GM23248 (cell line): ENCODE data around the gene GALK2. TPM values are rescaled to one million over a fixed set of nuclear protein-coding genes. Genes with fewer than 3 reads are reported as not detected.
"Not testable (repeated sequence)": the region's sequence is repeated elsewhere in the genome, so short reads cannot be mapped to it uniquely, and the experiment has no call there.

Experiments
- DNase-seq: peaks from one replicate; pipeline ENCODE4 v3.0.0-alpha.2; 2015
- H2AFZ ChIP-seq: fragments of 200-600 bp; sonication (generic); 2 replicates; pipeline ENCODE4 v1.6.1; 2016; ENCODE audit warnings: antibody characterized with exemption
- H3F3A ChIP-seq: fragments of 200-600 bp; sonication (generic); 2 replicates; pipeline ENCODE4 v1.6.1; 2016; ENCODE audit warnings: mild to moderate bottlenecking, antibody characterized with exemption, mixed run types; ENCODE audit not compliant: insufficient read depth
- H3K27ac ChIP-seq: fragments of 200-600 bp; sonication (generic); 2 replicates; pipeline ENCODE4 v1.5.1; 2016; ENCODE audit warnings: mild to moderate bottlenecking
- H3K27me3 ChIP-seq: fragments of 200-600 bp; sonication (generic); replicated peaks from 2 replicates; pipeline ENCODE4 v1.6.1; 2016; ENCODE audit warnings: mild to moderate bottlenecking; ENCODE audit not compliant: insufficient read depth
- H3K36me3 ChIP-seq: fragments of 200-600 bp; sonication (generic); 2 replicates; pipeline ENCODE4 v1.6.1; 2016; ENCODE audit warnings: low read depth, mild to moderate bottlenecking
- H3K4me1 ChIP-seq: fragments of 200-600 bp; sonication (generic); 2 replicates; pipeline ENCODE4 v1.6.1; 2016; ENCODE audit warnings: mild to moderate bottlenecking; ENCODE audit not compliant: insufficient read depth
- H3K4me2 ChIP-seq: fragments of 200-600 bp; sonication (generic); one replicate; pipeline ENCODE4 v1.6.1; 2016; ENCODE audit warnings: mild to moderate bottlenecking; ENCODE audit not compliant: unreplicated experiment
- H3K4me3 ChIP-seq: fragments of 200-600 bp; sonication (generic); 2 replicates; pipeline ENCODE4 v1.5.1; 2016; ENCODE audit warnings: mild to moderate bottlenecking
- H3K79me2 ChIP-seq: fragments of 200-600 bp; sonication (generic); 2 replicates; pipeline ENCODE4 v1.6.1; 2016; ENCODE audit warnings: mild to moderate bottlenecking; ENCODE audit not compliant: insufficient read depth
- H3K9ac ChIP-seq: fragments of 200-600 bp; sonication (generic); 2 replicates; pipeline ENCODE4 v1.6.1; 2016; ENCODE audit warnings: mild to moderate bottlenecking
- H3K9me2 ChIP-seq: fragments of 200-600 bp; sonication (generic); 2 replicates; pipeline ENCODE4 v1.6.1; 2016; ENCODE audit warnings: mixed run types, mild to moderate bottlenecking, moderate library complexity; ENCODE audit not compliant: insufficient read depth
- H3K9me3 ChIP-seq: fragments of 200-600 bp; sonication (generic); one replicate; pipeline ENCODE4 v1.6.1; 2017; ENCODE audit warnings: low read depth
- H4K20me1 ChIP-seq: fragments of 200-600 bp; sonication (generic); 2 replicates; pipeline ENCODE4 v1.6.0; 2016; ENCODE audit not compliant: insufficient read depth
- EZH2 ChIP-seq: fragments of 200-600 bp; sonication (generic); IDR thresholded peaks from 2 replicates; pipeline ENCODE4 v1.6.1; 2018; ENCODE audit warnings: antibody characterized with exemption, mild to moderate bottlenecking; ENCODE audit not compliant: insufficient read depth, poor library complexity, severe bottlenecking
- EZH2phosphoT487 ChIP-seq: fragments of 200-600 bp; sonication (generic); IDR thresholded peaks from 2 replicates; pipeline ENCODE4 v1.6.1; 2018; ENCODE audit warnings: antibody characterized with exemption, moderate library complexity, mild to moderate bottlenecking, low read depth; ENCODE audit not compliant: insufficient read depth
- WGBS, 2 experiments: methylation state at CpG; one replicate each; pipeline ENCODE4 v1.1.6; 2015 to 2017; ENCODE audit warnings: low lambda C conversion rate in 2 of 2, low coverage in 1 of 2; ENCODE audit errors: missing lambda C conversion rate in 2 of 2; 5-methylcytosine and 5-hydroxymethylcytosine counted together
- in situ Hi-C: fragments of 300-500 bp; cut with MboI; formaldehyde crosslinking; loops from 2 replicates; pipeline ENCODE4 v1.15.0; 2020
- polyA plus RNA-seq: library from polyadenylated mRNA; unstranded; fragments of >200 nt; fragmentation: Nextera tagmentation; extraction: Ambion mirVana; gene quantifications from 2 replicates; pipeline ENCODE4 v1.2.1, GENCODE V29; 2016
- total RNA-seq: library from RNA; depleted of rRNA; stranded (reverse); fragments of >200 nt; shearing (Covaris generic); gene quantifications from 2 replicates; pipeline ENCODE4 v1.2.3, GENCODE V29; 2014

GALK2 gene
- total and polyA plus RNA-seq, 2 experiments from 2014 or later = 19.7 to 31.8 TPM

DNA sequence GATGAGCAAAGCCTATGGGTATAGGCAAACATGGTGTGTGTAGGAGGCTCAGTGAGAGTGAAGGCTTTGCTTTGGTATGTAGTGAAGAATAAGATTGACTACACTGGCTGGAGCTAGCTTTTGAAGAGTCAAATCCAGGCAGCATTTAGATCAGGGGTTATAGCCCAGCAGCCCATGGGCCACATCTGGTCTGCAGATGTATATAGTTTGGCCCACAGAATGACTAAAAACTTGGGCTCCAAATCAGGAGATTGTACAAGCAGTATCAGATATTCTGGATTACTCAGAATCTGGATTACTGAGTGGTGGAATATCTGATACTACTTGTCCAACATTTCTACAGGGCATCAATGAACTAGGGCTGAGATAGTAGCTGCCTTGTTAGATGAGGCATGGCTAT lies 160.1 kb downstream of the GALK2 start:
- in situ Hi-C loops = no loop called here
- no peak for TF ChIP-seq EZH2phosphoT487
- TF ChIP-seq EZH2 = no peak
- Histone ChIP-seq H3K36me3 (peaks cover 13% of the 10 kb centered on the region; the same call in 1 of the 2 replicates), H3F3A (peaks cover 4% of the 10 kb centered on the region; the same call in 1 of the 2 replicates), H3K4me3 (no peak overlapping the region), H2AFZ (no peak overlapping the region), H3K9me2 (no peaks in the 10 kb centered on the region), H3K27ac (no peak overlapping the region), H3K9ac (no peak overlapping the region), H3K79me2 (no peaks in the 10 kb centered on the region), H3K4me1 (peaks cover 12% of the 10 kb centered on the region; the same call in 1 of the 2 replicates), H3K27me3 (no peaks in the 10 kb centered on the region), H3K4me2 (no peak overlapping the region), H4K20me1 (no peaks in the 10 kb centered on the region), H3K9me3 (no peaks in the 10 kb centered on the region)
- peak; percentile 6 for DNase-seq

DNA sequence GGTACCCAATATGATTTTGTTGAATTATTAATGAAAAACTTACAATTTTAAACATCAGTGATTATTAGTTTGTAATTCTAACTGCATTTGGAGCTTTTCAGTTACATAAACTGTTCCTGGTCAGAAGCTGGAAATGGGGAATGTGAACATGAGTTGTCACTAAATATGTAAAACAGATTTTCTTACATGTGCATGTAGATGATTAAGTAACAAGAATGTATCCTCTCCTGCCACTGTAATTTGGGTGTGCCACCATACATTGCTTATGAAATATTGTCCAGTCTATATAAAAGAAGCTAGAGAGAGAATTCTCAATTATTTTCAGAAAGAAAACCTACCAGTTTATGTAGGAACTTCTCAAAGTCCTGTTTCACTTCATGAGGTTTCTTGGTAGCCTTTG lies 161.4 kb downstream of the GALK2 start:
- Histone ChIP-seq H3K36me3 (peaks cover 13% of the 10 kb centered on the region; the same call in 1 of the 2 replicates), H3K27me3 (no peaks in the 10 kb centered on the region), H3K9ac (no peak overlapping the region), H3K27ac (no peak overlapping the region), H3F3A (peaks cover 4% of the 10 kb centered on the region; the same call in 1 of the 2 replicates), H3K4me3 (no peak overlapping the region), H3K79me2 (no peaks in the 10 kb centered on the region), H2AFZ (no peak overlapping the region), H3K9me3 (no peaks in the 10 kb centered on the region), H4K20me1 (no peaks in the 10 kb centered on the region), H3K4me2 (no peak overlapping the region), H3K4me1 (peaks cover 12% of the 10 kb centered on the region; the same call in 1 of the 2 replicates), H3K9me2 (no peaks in the 10 kb centered on the region)
- DNase-seq = peak; percentile 14
- no peak for TF ChIP-seq EZH2phosphoT487
- TF ChIP-seq EZH2 = no peak
- in situ Hi-C loops = no loop called here

DNA sequence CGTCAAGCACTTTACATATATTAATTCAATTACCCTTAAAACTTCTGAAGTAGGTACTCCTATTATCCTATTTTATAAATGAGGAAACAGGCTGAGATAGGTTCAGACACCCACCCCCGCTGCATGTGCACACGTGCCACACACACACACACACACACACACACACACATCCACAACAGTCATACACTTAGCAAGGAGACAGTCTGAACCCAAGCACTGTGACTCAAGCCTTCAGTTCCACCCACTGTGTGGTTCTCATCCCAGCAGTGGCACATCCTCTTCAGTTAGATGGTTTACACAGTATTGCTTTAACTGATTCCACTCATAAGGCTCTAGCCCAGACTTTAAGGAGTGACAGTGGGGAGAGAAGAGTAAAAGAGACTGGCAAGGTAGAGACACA lies 161.9 kb downstream of the GALK2 start:
- H3K9ac ChIP-seq = no peak overlapping the region
- H3K4me3 ChIP-seq = no peak overlapping the region
- no peaks in the 10 kb centered on the region for H3K9me3 ChIP-seq
- H3K4me2 ChIP-seq = no peak overlapping the region
- H3K36me3 ChIP-seq = peaks cover 13% of the 10 kb centered on the region; the same call in 1 of the 2 replicates
- peaks cover 12% of the 10 kb centered on the region; the same call in 1 of the 2 replicates for H3K4me1 ChIP-seq
- DNase-seq = peak; percentile 59
- H3K27me3 ChIP-seq = no peaks in the 10 kb centered on the region
- 0 out of 2 replicates have a peak overlapping the region, but pooled peaks have one; percentile 5 for H3K27ac ChIP-seq
- in situ Hi-C loops = no loop called here
- H3F3A ChIP-seq = peaks cover 4% of the 10 kb centered on the region; the same call in 1 of the 2 replicates
- WGBS, 2 experiments = 83 to 86% methylated on average over 3 of the region's 3 CpGs
- no peak overlapping the region for H2AFZ ChIP-seq
- H3K79me2 ChIP-seq = no peaks in the 10 kb centered on the region
- no peaks in the 10 kb centered on the region for H4K20me1 ChIP-seq
- H3K9me2 ChIP-seq = no peaks in the 10 kb centered on the region
- TF ChIP-seq EZH2phosphoT487 (no peak), EZH2 (no peak)

DNA sequence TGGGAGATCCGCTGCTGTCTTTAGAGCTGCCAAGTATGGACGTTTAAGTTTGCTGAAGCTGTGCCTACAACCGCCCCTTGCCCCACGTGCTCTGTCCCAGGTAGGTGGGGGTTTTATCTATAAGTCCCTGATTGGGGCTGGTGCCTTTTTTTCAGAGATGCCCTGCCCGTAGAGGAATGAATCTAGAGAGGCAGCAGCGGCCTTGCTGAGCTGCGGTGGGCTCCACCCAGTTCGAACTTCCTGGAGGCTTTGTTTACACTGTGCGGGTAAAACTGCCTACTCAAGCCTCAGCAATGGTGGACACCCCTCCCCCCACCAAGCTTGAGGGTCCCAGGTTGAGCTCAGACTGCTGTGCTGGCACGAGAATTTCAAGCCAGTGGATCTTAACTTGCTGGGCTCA lies 169.6 kb downstream of the GALK2 start:
- Histone ChIP-seq H3K4me3 (no peak overlapping the region), H3K9me2 (peaks cover 5% of the 10 kb centered on the region; the same call in 1 of the 2 replicates), H3F3A (no peaks in the 10 kb centered on the region), H4K20me1 (no peaks in the 10 kb centered on the region), H3K27ac (no peak overlapping the region), H2AFZ (no peak overlapping the region), H3K79me2 (no peaks in the 10 kb centered on the region; the same call in 1 of the 2 replicates), H3K9ac (no peak overlapping the region), H3K36me3 (no peaks in the 10 kb centered on the region), H3K4me2 (no peak overlapping the region), H3K9me3 (no peaks in the 10 kb centered on the region), H3K27me3 (no peaks in the 10 kb centered on the region), H3K4me1 (no peaks in the 10 kb centered on the region)
- in situ Hi-C loops = no loop called here
- no peak for DNase-seq
- TF ChIP-seq EZH2phosphoT487 = no peak
- 72 to 74% methylated on average over 10 of the region's 10 CpGs for WGBS, 2 experiments

DNA sequence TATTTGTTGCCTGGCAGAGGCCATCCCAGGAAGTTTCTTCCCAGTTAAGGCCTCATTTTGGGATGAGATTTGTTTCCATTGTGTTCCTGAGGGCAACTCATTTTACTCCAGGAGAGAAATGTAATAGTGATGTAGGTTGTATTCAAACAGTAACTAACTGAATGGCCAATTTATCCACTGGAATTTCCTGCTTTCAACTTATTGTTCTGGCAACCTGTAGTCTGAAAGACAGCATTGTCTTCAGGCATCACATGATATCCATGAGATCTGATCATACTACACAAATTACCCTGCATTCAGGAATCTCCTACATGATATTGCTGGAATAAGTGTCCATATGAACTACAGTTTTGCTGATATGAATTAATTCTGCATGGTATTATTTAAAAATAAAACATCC lies 173.5 kb downstream of the GALK2 start:
- Histone ChIP-seq H3K4me2 (no peak overlapping the region), H3K27me3 (no peaks in the 10 kb centered on the region), H3K4me1 (no peaks in the 10 kb centered on the region), H3K27ac (no peak overlapping the region), H3K79me2 (no peaks in the 10 kb centered on the region; the same call in 1 of the 2 replicates), H3K9me3 (no peaks in the 10 kb centered on the region), H3F3A (no peaks in the 10 kb centered on the region), H3K9me2 (peaks cover 5% of the 10 kb centered on the region; the same call in 1 of the 2 replicates), H2AFZ (no peak overlapping the region), H3K4me3 (no peak overlapping the region), H3K36me3 (no peaks in the 10 kb centered on the region), H4K20me1 (no peaks in the 10 kb centered on the region), H3K9ac (no peak overlapping the region)
- in situ Hi-C loops = no loop called here
- TF ChIP-seq EZH2phosphoT487 (no peak), EZH2 (no peak)
- DNase-seq = no peak

DNA sequence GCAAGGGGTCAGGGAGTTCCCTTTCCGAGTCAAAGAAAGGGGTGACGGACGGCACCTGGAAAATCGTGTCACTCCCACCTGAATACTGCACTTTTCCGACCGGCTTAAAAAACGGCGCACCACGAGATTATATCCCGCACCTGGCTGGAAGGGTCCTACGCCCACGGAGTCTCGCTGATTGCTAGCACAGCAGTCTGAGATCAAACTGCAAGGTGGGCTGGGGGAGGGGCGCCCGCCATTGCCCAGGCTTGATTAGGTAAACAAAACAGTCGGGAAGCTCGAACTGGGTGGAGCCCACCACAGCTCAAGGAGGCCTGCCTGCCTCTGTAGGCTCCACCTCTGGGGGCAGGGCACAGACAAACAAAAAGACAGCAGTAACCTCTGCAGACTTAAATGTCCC lies 184.4 kb downstream of the GALK2 start:
- H3K79me2 ChIP-seq, H3K27ac ChIP-seq, H3K27me3 ChIP-seq, H4K20me1 ChIP-seq, H3K4me1 ChIP-seq, H3K36me3 ChIP-seq, H2AFZ ChIP-seq, DNase-seq, in situ Hi-C loops, H3K9me2 ChIP-seq, H3F3A ChIP-seq, H3K9me3 ChIP-seq, H3K4me3 ChIP-seq, H3K4me2 ChIP-seq, H3K9ac ChIP-seq: not testable (repeated sequence)
- WGBS, 2 experiments = 91% methylated on average over 17 of the region's 17 CpGs
